C4-2B (cell line): Measurements from ENCODE around the gene ILRUN.

Source experiments
- CTCF ChIP-seq: fragments of 450-650 bp; conservative IDR thresholded peaks from 2 replicates; pipeline ENCODE4 v1.5.1; 2017; ENCODE audit warnings: mild to moderate bottlenecking
- ZFX ChIP-seq: fragments of 450-650 bp; IDR thresholded peaks from 2 replicates; pipeline ENCODE4 v1.6.1; 2017

- TF ChIP-seq CTCF = no peak
- TF ChIP-seq ZFX = no peak
Observed at GRCh38 chr6:34705241-34705640, 8.7 kb upstream of the ILRUN start.
